Measurements from ENCODE around the gene MAML3.

Gene MAML3

DNA sequence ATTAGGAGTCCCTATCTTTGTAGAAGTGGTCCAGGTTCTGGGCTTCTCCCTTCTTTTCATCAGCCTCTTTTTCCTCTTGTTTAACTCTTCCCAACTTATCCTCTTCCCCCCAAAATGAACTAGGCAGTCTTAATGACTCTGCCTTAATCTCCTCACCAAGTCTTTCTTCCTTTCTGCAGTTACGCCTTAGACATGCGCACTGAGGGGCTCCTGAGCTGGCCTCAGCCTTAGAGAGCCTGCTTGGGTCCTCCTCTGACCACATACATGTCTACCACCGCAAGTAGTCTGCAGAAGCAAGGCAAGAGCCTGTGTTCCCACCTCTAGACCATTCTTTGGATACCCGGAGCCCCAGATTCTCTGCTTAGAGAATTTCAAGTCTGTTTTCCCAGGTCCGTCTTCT is 288.4 kb downstream of the MAML3 start:
- no peak for DNase-seq (ENCODE audit: low read depth)

DNA sequence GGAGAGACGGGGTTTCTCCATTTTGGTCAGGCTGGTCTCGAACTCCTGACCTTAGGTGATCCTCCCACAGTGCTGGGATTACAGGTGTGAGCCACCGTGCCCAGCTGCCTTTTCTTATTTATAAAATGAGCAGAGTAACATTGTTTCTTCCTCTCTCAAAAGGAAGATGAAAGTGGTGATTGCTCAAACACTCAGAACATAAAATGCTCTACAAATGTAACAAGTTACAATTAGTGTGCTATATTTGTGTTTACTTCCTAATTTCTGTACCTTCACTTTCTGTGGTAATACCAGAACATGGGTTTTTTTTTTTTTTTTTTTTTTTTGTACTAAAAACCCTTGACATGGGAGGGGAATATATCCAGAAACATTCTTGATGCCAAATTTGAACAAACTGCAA is 290.5 kb downstream of the MAML3 start:
- no peak for DNase-seq (ENCODE audit: low read depth)

DNA sequence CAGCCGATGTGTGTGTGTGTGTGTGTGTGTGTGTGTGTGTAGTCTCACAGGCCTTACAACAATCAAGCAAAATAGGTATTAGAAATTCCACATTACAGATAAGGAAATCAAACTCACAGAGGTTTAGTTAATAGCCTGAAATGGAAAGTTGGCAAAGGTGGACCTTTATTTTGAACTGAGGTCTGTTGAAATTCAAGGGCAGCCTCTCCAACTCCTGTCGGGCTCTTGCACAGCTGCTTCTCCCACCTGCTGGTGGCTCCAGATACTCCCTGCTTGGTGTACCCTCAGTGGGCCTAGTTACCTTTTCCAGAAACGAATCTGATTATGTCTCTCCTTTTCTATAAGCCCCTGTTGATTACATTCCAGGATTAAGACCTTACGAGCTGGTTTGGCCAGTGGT is 292.5 kb downstream of the MAML3 start:
- DNase-seq (ENCODE audit: low read depth) = no peak

DNA sequence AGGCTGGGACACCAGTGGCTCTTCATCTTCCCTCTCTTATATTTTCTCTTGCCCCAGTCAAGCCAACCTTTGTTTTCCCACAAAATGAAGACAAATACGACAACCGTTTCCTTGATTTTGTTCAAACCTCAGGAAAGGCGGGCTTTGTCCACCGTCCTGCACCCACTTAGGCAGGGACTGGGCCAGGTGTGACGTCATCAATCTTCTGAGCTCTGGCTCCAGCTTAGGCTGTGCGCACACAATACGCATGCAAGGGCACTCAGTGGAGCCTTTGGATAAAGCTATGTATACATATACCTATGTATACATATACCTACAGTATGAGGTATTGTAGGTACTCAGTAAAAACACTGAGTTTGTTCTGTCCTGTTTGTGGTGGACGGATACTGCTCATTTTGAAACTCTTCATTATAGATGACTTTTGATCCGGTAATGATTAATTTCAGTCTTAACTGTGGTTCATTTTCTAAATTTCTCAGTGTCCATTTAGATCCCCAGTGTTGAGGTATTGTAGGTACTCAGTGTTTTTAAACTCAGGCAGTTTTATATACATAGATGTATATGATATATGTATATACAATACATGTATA is 293.5 kb downstream of the MAML3 start:
- DNase-seq (ENCODE audit: low read depth) = no peak

DNA sequence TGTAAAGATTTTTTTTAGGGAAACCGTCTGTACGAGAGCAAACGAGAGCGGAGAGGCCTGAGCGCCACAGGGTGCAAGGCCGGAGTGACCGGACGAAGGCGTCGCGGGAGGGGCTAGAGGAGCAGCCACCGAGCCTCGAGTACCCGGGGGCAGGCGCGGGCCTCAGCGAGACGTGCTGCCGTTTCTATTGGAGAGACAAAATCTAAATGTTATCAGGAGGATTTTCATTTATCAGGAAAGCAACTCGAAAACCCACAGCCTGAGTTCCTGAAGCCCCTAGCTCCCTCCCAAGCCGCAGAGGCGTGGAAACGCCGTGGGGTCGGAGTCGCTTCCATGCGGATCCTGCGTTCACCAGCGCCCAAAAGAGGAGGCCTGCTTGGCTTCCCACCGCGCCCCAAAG is 294.1 kb downstream of the MAML3 start:
- no peak for DNase-seq (ENCODE audit: low read depth)

DNA sequence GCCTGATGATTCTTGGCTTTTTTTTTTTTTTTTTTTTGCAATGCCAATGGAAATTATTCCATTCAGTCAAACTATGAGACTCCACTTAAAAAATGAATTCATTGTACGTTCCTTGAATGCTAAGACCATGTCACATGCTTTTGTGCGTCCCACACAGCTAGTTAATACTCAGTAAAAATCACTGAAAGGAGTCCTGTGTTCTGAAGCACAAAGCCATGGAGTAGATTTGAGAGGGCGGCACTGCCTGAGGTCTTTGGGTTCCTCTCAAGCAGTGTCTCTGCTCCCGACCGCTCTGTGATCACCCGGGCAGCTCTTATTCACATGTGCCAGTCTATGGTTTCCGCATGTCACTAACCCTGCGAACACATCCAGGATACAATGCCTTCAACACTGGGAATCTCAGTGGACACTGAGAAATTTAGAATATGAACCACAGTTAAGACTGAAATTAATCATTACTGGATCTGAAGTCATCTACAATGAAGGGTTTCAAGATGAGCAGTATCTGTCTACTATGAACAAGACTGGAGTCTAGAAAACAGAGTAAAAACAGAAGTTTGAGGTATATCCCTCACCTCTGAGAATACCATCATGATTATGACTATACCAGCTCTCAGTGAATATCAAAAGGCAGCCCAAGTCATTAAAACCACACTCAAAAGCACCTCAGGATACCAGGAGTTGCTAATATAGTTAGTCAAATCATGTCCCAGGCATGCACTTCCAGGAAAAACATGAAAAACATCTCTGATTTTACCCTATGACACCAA is 295.4 kb downstream of the MAML3 start:
- no peak for DNase-seq (ENCODE audit: low read depth)

DNA sequence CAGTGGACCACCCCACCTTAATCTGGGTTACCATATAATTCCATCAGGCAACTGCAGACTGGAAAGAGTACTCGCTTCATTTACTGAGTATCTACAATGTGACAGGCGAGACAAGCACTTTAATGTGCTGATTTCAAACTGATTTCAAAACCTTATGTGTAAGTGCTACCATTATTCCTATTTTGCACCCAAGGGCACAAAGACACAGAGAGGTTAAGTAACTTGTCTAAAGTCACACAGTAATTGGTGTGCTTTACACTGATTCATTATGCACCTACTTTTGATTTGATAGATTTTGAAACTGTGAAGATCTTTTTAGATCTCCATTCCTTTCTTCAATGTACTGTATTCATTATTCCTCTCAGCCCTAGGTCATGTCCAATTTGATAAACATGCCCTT is 296.0 kb downstream of the MAML3 start:
- no peak for DNase-seq (ENCODE audit: low read depth)

DNA sequence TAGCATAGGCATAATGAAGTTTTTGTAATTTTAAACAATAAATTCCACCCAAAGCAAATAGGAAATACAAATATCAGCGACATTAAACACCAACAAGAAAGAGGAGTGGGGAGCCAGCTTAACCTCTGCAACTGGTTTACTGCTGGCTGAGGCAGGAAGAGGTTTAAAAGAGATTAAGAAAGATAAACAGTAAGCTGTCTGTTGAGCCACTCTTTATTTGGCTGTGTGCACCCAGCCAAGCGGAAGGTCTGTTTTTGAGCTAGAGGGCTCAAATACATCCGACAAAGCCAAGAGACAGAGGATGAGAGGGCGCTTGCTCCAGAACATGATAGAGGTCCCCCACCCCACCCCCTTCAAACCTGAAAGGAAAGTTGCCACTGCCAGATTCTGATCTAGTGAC is 297.0 kb downstream of the MAML3 start:
- DNase-seq (ENCODE audit: low read depth) = no peak

DNA sequence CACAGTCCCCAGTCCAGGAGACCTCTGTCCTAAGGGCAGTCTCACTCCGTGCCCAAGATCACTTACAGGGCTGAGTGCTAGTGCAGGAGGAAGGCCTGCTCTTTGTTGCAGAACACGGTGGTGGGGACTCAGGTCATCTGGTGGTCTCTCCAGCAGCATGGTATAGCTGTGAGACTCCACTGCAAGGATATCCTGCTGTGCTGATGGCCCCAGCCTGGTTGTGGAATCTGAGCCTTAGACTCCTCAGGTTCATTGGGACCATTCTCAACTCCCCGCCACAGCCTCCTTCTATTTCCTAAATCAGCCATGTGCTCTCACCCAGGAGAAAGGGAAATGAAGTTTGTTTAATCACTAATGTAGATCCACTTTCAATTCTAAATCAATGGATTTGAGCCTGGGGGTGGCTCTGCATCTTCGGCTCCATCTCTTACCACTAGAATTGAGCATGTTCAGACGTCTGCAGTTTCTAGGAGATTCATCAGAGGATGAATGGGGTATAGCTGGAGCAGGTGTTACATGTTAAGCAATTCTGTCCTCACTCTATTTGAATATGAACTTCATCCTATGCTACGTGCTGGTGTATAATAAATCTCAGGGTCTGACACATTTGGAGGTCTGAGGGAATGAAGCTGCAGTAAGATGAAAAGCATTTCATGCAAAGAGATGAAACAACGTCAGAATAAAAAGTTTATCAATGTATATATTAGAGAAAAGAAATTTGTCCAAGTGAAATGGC is 299.1 kb downstream of the MAML3 start:
- DNase-seq (ENCODE audit: low read depth) = no peak

DNA sequence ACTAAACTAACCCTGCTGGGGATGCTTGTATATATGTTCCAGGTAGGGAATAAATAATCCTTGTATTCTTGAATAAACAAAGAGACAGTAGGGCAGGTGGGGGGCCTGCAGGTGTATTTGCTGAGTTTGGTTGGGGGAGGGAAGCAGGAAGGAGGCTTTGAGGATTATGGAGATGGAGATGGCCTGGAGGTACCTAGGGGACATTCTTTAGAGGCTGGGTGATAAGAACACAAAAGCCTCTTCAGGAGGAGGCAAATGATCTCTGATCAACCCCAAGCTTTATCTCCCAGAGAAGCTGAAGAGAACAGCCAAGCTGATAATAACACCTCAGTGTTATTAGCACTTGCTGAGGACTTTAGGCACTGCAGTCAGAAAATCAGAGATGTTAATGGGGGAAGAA is 300.7 kb downstream of the MAML3 start:
- no peak for DNase-seq (ENCODE audit: low read depth)

DNA sequence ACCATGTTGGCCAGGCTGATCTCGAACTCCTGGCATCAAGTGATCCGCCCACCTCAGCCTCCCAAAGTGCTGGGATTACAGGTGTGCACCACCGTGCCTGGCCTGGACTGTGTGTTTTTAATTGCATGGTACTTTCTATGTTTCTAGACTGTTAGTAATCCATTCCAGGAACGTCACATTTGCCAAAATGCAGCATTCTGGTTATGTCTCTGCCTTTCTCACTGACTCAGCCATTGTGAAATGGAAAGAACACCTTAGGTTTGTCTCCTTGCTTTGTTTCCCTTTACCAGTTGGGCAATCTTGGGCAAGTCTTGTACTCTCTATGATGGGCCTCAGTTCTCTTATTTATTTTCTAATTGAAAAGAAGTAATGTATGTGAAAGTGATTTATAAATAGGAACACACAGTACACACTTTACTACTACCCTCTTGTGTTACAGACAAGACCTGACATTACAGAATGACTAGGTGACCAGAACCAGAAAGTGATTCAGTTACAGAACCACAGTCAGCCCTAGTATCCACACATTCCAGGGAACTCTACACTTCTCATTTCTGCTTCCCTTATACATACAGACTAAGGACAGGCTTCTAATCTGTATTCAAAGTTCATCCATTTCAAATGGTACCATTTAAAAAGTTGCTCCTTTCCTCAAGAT is 301.2 kb downstream of the MAML3 start:
- no peak for DNase-seq (ENCODE audit: low read depth)

DNA sequence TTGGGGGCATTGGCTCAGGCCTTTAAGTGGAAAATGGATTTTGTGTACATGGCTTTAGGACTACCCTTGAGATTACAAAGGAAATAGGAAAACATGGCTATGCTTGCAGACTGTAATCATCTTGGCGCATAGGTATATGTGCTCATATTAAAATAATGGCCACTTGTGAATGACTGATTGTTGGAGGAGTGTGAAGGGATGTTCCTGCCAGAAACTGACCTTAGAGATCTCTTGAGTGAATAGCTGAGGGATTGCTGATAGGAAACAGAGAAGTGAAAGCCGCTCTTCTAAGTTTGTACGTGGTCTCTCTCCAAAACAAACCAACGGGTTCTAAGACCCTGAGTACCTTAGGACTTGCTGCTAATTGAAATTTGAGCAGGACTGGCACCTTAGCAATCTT is 302.3 kb downstream of the MAML3 start:
- no peak for DNase-seq (ENCODE audit: low read depth)

DNA sequence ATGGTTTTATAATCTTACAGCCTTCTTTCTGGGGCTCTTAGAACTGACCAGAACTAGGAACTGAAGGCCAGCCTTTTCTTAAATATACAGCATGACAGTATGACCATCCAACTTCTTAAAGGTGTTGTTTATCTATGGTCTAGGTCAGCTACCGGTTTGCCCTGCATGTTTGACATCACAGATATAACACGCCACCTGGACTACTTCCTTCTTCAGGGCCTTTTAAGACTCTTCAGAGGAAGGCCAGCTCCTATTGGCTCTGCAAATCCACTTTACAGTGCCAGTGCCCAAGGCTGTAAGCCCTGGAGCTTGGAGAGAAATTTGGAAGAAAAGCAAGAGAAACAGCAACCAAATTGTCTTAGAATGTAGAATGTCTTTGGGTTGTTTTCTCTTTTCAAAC is 302.9 kb downstream of the MAML3 start:
- no peak for DNase-seq (ENCODE audit: low read depth)

DNA sequence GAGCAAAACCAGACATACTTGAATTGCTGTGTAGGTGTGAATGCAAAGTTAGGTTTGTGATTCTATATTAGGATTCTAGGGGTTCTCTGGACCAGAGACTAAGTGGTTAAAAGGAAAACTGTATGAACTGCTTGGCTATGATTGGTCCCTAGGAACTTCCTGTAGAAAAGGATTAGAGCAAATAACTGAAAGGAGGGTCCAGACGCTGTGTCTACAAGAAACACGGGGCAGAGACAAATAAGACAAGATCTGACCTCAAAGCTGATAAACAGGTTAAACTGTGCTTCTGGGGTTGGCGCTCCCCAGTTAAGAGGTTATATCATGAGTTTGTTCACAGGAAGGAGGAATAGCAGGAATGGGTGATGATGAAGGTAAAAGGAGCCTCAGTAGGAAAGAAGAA is 304.8 kb downstream of the MAML3 start:
- DNase-seq (ENCODE audit: low read depth) = no peak

DNA sequence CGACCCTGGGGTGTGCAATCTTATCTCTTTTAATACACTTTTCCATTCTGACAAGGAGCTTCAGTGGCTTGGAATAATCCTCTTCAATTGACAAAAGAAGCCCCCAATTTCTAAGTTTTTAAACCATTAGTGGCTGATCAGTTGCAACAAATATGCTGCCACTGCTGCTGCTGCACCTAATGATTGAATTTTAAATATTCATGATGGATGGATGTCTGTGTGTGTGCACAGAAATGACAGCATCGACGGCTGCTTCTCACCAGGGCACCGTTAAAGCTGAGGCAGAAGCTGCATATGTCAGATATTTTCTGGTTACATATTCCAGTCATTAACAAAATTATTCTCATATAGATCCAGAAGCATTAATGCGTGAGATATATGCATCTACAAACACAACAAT is 306.0 kb downstream of the MAML3 start:
- DNase-seq (ENCODE audit: low read depth) = no peak

DNA sequence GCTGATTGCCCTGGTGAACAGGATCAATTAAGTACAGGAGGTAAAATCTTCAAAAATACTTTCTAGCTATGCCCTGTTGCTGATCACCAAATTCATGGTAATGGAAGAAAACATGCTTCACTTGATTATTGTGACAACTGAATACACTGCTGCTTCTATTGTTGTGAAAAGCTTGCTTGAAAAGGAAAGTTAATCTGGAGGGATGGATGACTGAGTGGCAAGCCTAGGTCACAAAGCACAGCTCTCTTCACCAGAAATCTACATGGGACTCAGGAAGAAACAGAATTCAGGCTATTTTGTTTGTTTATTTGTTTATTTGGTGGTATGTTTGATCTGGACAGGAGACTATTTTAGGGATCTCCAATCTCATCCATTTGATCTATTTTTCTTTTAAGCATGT is 306.4 kb downstream of the MAML3 start:
- DNase-seq (ENCODE audit: low read depth) = no peak

DNA sequence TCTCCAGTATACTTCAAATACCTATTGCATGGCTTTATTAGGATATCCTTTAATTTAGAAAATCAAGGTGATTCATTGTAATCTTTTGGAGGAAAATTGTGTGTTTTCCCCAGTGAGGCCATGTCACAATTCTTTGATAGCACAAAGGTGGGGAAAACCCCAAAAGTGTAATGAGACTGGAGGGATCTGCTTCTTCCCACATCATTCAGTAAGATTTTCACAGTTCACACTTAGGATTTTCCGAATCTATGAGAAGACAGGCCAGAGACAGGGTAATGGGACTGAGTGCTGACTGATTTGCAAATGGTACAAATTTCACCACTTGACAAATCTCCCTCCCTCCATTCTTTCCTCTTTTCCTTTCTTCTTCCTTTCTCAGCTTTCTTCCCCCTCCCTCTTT is 307.2 kb downstream of the MAML3 start:
- no peak for DNase-seq (ENCODE audit: low read depth)

DNA sequence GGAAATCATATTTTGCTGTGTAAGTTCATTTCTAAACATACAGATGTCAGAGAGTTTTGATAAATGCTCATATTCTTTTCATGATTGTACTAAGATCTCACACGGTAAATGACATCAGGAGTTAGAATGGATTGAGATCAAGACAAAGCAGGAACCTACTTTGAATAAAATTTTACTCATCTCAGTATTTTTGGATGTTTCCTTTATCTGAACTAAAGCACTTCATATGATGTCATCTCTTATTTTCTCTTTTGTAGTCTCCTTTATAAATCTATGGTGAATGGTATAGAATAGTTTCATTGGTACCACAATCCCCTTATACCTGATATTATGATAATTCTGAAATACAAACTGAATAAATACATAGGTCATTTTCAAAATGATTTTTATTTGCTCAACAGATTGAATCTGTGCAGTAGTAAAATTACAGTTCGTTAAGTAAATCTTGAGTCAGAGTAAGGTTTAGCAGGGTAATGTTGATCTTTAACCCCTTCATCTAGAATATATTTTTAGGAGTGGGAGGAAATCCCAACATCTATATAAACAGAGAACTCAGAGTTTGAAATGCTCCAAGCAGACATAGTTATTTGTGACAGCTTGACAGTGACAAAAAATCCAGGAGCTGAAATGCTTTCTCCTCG is 308.4 kb downstream of the MAML3 start:
- no peak for DNase-seq (ENCODE audit: low read depth)

DNA sequence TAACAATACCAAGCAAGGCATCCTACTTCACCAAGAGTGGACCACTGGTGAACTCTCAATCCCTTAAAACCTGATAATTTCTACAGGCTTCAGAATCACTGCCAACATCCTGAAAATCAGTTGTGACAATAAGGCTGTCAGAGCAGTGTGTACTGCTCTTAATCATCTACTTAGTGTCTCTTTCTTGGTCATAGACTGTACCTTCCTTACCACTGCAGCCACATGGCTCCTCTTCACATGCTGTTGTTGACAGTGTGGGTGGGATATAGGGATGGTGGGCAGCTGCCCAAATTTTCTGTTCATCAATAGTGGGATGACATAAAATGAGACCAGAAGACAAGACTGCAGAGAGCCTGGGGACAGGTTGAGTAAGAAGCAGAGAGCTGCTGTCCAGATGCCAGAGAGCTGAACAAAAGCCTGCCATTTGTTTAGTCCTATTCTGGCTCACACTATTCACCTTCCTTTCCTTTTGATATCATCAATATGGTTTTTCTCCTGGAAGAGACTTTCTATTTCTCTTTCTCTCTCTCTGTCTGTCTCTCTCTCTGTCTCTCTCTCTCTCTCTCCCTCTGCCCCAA is 309.4 kb downstream of the MAML3 start:
- no peak for DNase-seq (ENCODE audit: low read depth)

DNA sequence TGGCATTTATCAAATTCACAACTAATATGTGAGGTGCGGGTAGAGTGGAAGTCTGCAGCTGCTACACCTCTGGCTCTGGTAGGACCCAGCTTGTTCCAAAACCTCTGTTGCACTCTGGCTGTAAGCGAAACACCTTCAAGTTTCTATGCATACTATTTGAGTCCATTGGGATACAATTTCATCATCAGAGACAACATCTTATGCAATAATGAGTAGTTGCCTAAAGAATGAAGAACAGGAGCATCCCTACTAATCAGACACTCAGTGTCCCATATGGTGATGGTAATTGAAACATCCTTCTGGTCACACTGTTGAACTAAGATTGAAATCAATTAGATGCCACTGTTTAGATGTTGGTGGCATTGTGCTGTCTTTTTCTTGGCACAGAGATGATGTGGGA is 309.9 kb downstream of the MAML3 start:
- DNase-seq (ENCODE audit: low read depth) = peak; percentile 16

DNA sequence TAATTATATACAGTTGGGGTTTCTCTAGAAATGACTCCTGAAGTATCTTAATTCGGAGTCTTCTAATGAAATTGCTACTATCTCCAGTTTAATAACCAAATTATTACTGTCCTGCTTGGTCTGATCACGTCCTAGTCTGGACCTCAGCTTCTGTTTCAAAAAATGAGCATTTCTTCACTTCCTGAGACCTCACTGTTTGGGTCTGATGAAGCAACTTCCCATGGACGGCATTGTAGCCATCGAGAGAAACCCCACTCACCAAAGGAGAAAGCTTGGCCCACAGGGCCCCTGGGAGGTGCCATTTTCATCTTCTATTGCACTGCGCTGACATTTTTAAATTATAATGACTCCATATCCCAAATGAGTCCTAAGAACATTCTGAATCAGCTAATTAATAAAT is 310.3 kb downstream of the MAML3 start:
- no peak for DNase-seq (ENCODE audit: low read depth)
